Measurements from ENCODE around the gene NAA80. TPM values are rescaled to one million over a fixed set of nuclear protein-coding genes. Genes with fewer than 3 reads are reported as not detected.
A peak's percentile ranks its signal among the peaks of the same experiment; 100 is the strongest.
"Not testable (repeated sequence)": the region's sequence is repeated elsewhere in the genome, so short reads cannot be mapped to it uniquely, and the experiment has no call there.

Gene NAA80
- total and polyA plus RNA-seq, 5 experiments from 2014 or later, result 10.8 to 36.8 (median 18.7) TPM

DNA sequence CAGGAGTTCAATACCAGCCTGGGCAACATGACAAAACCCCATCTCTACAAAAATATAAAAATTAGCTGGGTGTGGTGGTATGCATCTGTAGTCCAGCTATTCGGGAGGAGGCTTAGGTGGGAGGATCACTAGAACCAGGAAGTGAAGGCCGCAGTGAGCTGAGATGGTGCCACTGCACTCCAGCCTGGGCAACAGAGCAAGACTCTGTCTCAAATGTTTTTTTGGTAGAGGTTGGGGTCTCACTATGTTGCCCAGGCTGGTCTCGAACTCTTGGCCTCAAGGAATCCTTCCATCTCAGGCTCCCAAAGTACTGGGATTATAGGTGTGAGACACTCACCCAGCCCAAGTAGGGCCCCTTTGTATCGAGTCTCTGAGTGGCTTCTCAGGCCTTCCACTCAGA, 5.1 kb downstream of the NAA80 start:
- Mint-ChIP-seq H3K4me1 (peaks cover 22 to 42% (median 33%) of the 10 kb centered on the region in 4 donors), H3K4me3 (peak overlapping the region in 1 of 10 donors; percentile 42), H3K27ac (peak overlapping the region in 1 of 10 donors; percentile 21), H3K9me3 (no peaks in the 10 kb centered on the region), H3K27me3 (no peaks in the 10 kb centered on the region), H3K36me3 (peaks cover 0 to 10% (median 0%) of the 10 kb centered on the region in 3 donors)
- no peak for DNase-seq
- POLR2A ChIA-PET, result interaction anchor here (3.8 kb wide), 1 partner anchor 43 kb away, joined by 26 read pairs; no protein-coding TSS in a partner anchor
- no peak for ATAC-seq

DNA sequence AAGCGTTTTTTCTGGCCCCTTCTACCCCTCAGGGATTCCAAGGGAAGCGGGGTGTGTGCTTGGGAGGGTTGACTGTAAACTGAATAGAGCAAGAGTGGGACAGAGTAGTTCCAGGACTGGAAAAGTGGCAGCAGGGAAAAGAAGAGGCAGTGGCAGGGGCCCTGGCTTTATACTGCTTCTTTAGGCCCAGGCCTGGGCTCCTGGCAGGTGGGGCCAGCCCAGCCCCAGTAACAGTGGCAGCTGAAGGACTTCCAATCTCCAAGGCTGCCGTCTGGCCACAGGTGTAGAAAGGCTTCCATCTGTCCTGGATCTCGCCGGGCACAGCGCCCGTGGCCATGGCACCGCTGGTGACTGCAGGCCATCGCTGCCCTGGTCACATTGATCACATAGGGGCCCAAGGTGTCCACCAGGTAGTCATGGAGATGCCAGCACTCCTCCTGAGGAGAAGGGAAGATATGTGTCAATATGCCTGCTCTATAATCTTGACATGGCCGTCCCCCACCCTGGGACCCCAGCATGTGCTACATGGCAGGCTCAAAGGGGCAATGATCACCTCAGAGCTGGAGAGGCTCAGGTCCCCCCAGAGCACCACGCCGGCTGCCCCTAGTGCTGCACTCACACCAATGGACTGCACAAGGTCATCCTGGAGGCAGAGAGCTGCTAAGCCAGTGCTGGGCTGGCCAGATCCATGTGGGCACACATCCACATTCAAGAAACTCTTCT, 6.0 kb downstream of the NAA80 start:
- no peak for DNase-seq

DNA sequence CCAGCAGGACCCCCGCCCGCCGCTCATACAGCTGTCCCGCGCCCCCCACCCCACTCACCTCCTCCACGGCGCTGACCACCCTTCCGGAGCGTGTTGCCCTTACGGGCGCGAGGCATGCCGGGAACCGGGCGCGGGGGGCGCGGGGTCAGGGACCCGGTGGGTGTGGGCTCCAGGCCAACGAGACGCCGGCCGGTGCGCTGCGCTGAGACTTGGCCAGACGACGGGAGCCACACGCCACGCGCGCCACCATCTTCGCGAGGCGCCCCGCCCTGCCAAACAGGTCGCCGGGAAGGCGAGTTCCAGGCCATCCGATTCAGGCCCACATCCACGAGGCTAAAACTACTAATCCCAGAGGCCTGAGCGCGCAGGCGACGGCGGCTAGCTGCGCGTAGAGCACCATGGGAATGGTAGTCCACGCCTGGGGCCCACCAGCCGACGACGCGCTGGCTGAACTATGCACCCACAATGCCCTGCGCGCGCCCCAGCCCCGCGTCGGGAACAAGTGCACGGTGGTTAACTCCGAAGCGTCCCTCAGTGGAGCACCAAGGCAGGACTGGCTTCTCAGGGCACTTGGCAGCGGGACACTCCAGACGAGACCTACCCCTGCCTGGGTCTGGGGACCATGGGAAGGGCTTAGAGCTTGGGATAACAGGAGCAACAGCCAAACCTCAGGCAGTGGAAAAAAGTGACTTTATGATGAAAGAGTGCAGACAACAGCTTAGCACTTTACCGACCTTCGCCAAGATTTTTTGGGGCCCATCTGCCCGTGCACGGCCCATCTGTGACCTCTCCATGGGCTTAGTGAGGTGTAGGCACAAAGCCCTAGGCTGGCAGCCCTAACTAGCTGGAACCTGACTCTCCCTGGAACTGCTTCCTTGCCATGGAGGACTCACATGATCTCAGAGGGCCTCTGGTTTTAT, 6.8 kb downstream of the NAA80 start, which contains the start of gene IFRD2:
IFRD2 (minus strand) TSS at position 271 of the 920 bp plus-strand sequence; CDS start at position 116, 155 bp downstream.
- peaks cover 0 to 25% (median 0%) of the 10 kb centered on the region in 3 donors for H3K36me3 Mint-ChIP-seq
- no peaks in the 10 kb centered on the region for H3K9me3 Mint-ChIP-seq
- H3K27ac Mint-ChIP-seq, result peak within 1 kb of the TSS; percentile 93 to 99 (median 98)
- peaks cover 16 to 31% (median 18%) of the 10 kb centered on the region in 4 donors for H3K4me1 Mint-ChIP-seq
- no peaks in the 10 kb centered on the region for H3K27me3 Mint-ChIP-seq
- POLR2A ChIA-PET, result interaction anchor here (0.8 to 3.8 kb wide), 20 partner anchors 11 to 1763 kb away, joined by 3 to 26 read pairs (median 6); partner anchors contain the start of genes CYB561D2, GNAI2, HYAL1 and HYAL2
- DNase-seq (peak; percentile 87 to 97 (median 94)), ATAC-seq (peak; percentile 98 to 99)
- H3K4me3 Mint-ChIP-seq, result peak within 1 kb of the TSS; percentile 82 to 95 (median 90)

More for the DNA sequence above, 6.0 kb downstream of the NAA80 start:
- Mint-ChIP-seq H3K9me3 (no peaks in the 10 kb centered on the region), H3K4me1 (peaks cover 19 to 39% (median 27%) of the 10 kb centered on the region in 4 donors), H3K27me3 (no peaks in the 10 kb centered on the region), H3K4me3 (peak overlapping the region in 9 of 10 donors; percentile 82 to 95 (median 91)), H3K36me3 (peaks cover 0 to 18% (median 0%) of the 10 kb centered on the region in 3 donors), H3K27ac (peak overlapping the region; percentile 43 to 99 (median 98))
- ATAC-seq, result no peak
- POLR2A ChIA-PET, result interaction anchor here (0.6 to 3.8 kb wide), 11 partner anchors 10 to 1092 kb away, joined by 3 to 26 read pairs (median 8); partner anchors contain the start of genes CYB561D2, HYAL1, HYAL2 and MANF

DNA sequence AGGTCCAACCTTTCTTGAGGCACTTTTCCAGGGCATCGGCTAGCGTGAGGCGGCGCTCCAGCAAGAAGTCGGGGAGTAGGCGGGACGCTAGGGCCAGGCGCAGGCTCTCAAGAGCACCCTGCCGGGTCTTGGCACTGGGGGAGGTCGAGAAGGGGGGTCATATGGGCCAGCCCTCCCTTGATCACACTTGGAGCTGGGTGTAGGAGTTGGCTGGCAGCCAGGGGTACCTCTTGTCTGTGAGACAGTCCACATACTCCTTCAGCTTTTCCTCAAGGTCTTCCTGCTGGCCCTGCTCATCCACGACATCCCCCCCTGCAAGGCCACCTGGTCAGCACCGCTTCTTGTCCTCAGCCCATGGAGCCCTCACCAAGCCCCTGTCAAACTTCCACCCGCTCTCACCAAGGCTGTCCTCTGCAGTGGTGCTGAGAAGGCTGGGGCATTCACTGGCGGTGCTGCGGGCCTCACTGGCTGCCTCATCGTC, 9.0 kb downstream of the NAA80 start:
- Mint-ChIP-seq H3K9me3 (no peaks in the 10 kb centered on the region), H3K4me1 (peaks cover 12 to 27% (median 18%) of the 10 kb centered on the region in 4 donors), H3K27me3 (no peaks in the 10 kb centered on the region), H3K36me3 (peaks cover 0 to 22% (median 0%) of the 10 kb centered on the region in 3 donors), H3K27ac (peak overlapping the region in 2 of 10 donors; percentile 5 to 43), H3K4me3 (peak overlapping the region in 5 of 10 donors; percentile 8 to 68 (median 27))
- DNase-seq (peak in 1 of 10 donors; percentile 15), ATAC-seq (no peak)
- POLR2A ChIA-PET, result interaction anchor here (1.0 to 1.3 kb wide), 2 partner anchors 9 to 47 kb away, joined by 3 to 4 read pairs; no protein-coding TSS in a partner anchor

DNA sequence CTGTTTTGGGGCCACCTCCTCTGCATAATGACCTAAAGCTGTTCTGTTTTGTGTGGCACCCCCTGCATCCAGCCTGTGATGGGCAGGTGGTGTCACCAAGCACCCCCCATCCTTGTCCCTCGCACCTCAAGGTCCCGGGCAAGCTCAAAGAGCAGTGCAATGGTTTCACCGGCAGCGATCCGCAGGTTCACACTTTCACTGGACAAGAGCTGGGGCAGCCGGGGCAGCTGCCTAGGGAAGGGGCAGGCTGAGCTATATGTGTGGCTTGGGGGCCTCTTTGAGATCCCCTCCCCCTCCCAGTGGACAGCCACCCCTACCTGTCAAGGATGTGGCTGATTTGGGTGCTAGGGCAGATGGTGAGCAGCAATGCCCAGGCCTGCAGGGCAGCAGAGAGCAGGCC, 10.1 kb downstream of the NAA80 start:
- peak overlapping the region in 4 of 10 donors; percentile 10 to 67 (median 16) for H3K4me3 Mint-ChIP-seq
- H3K27ac Mint-ChIP-seq, result peak overlapping the region in 2 of 10 donors; percentile 29 to 49
- no peaks in the 10 kb centered on the region for H3K9me3 Mint-ChIP-seq
- no peak for DNase-seq
- peaks cover 0 to 22% (median 0%) of the 10 kb centered on the region in 3 donors for H3K36me3 Mint-ChIP-seq
- peaks cover 12 to 27% (median 18%) of the 10 kb centered on the region in 4 donors for H3K4me1 Mint-ChIP-seq
- no peaks in the 10 kb centered on the region for H3K27me3 Mint-ChIP-seq
- ATAC-seq, result no peak
- POLR2A ChIA-PET, result interaction anchor here (1.0 to 1.7 kb wide), 3 partner anchors 10 to 95 kb away, joined by 3 to 9 read pairs (median 3); partner anchors contain the start of genes HYAL3 and NAA80

DNA sequence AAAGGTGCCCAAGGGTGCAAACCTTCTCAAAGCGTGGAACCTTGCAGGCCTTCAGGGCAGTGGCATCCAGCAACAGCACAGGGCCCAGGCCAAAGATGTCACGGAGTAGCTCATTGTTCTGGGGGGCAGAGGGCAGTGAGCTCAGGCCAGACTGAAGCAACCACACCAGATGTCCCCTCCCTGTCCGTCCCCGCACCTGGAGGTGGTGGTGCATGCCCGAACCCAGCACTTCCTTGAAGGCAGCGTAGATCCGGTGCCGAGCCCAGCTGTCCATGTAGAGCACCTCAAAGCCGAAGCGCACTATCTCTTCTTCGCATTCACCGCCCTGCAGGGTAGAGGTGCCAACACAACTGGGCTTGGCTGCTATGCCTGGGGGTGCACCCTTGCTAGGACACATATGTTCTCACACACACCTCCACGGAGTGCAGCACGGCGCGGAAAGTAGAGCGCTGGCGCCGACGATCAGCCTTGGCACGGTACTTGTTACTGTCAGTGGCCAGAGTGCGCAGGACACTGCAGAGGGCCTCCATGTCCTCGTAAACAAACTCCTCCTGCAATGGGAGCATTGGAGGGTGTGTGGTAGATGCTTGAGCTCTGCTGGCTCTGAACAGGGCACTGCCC, 10.7 kb downstream of the NAA80 start:
- Mint-ChIP-seq H3K27me3 (no peaks in the 10 kb centered on the region), H3K4me1 (peaks cover 12 to 27% (median 18%) of the 10 kb centered on the region in 4 donors), H3K27ac (peak overlapping the region in 2 of 10 donors; percentile 3 to 40), H3K9me3 (no peaks in the 10 kb centered on the region), H3K4me3 (peak overlapping the region in 1 of 10 donors; percentile 10), H3K36me3 (peaks cover 0 to 22% (median 0%) of the 10 kb centered on the region in 3 donors)
- ATAC-seq, result no peak
- POLR2A ChIA-PET, result interaction anchor here (1.7 kb wide), 1 partner anchor 10 kb away, joined by 9 read pairs; the partner anchor contains the start of genes HYAL3 and NAA80
- peak in 1 of 10 donors; percentile 15 for DNase-seq

DNA sequence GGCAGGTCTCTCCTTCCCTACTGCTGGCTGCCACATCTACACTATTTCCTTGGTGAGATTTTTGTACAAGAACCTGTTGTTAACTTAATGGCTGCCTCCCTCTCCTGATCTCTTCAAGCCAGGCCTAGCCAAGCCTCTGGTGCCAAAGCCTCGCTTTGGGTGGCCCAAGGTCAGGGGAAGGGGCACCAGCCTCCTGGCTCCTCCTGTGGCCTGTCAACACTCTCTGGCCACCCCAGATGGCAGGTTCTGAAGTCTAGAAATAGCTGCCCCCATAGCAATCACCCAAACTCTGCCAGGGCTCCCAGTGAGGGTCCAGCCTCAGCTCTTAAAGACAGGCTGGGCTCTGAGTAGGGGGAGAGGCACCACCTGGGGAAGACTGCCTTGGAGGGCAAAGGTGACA, 11.9 kb downstream of the NAA80 start:
- Mint-ChIP-seq H3K36me3 (peaks cover 0 to 22% (median 0%) of the 10 kb centered on the region in 3 donors), H3K27ac (peak overlapping the region in 1 of 10 donors; percentile 50), H3K9me3 (no peaks in the 10 kb centered on the region), H3K27me3 (no peaks in the 10 kb centered on the region), H3K4me3 (no peak overlapping the region), H3K4me1 (peaks cover 5 to 16% (median 9%) of the 10 kb centered on the region in 4 donors)
- DNase-seq, result no peak
- no peak for ATAC-seq
- POLR2A ChIA-PET, result interaction anchor here (0.7 to 0.9 kb wide), 2 partner anchors 12 to 41 kb away, joined by 3 to 4 read pairs; partner anchors contain the start of gene TUSC2

DNA sequence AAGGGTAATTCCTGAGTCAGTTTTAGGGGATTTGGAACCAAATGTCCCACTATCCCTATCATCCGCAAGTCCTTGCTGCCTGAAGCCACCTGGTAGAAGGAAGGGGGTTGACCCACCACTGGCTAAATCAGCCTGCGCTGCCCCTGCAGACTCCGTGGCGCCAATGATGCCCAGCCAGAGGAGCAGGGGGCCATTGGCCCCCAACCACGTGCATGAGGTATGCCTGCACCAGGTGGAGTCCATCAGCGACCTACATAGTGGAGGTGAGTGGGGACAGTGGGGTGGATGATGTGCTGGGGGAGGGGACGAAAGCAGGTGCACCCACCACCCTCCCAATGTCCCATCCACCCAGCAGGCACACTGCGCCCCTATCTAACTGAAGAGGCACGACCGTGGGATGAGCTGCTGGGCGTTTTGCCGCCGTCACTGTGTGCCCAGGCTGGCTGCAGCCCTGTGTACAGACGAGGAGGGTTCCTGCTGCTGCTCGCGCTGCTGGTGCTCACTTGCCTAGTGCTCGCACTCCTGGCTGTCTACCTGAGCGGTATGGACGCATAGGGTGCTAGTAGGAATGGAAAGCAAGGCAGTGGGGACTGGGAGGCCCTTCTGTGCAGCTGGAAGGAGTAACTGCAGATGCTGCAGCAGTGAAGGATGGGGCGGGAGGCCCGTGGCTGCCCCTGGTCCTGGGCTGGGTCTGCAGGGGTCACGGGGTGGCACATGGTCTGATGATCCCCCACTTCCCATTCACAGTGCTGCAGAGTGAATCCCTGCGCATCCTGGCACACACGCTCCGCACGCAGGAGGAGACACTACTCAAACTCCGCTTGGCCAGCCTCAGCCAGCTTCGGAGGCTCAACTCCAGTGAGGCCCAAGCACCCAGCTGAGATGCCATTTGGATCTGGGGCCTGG, 12.6 kb downstream of the NAA80 start:
- H3K36me3 Mint-ChIP-seq, result peaks cover 0 to 22% (median 0%) of the 10 kb centered on the region in 3 donors
- peak in 1 of 10 donors; percentile 15 for DNase-seq
- H3K9me3 Mint-ChIP-seq, result no peaks in the 10 kb centered on the region
- no peaks in the 10 kb centered on the region for H3K27me3 Mint-ChIP-seq
- POLR2A ChIA-PET, result no interaction called here
- peaks cover 5 to 15% (median 6%) of the 10 kb centered on the region in 4 donors for H3K4me1 Mint-ChIP-seq
- H3K27ac Mint-ChIP-seq, result no peak overlapping the region
- no peak overlapping the region for H3K4me3 Mint-ChIP-seq
- no peak for ATAC-seq

DNA sequence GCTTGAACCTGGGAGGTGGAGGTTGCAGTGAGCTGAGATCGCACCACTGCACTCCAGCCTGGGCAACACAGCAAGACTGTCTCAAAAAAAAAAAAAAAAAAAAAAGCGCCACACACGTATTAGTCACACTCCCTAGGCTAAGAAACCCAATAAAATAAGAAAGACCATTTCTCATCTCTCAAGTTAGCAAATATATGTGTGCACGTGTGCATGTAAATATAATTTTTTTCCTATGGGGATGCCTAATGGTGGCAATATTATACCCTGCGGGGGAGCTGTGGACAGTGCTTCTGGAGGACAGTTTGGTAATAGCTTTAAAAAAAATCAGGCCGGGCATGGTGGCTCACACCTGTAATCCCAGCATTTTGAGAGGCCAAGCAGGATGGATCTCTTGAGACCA, 15.1 kb downstream of the NAA80 start:
- H3K36me3 Mint-ChIP-seq, result peaks cover 0 to 18% (median 0%) of the 10 kb centered on the region in 3 donors
- not testable (repeated sequence) for H3K4me3 Mint-ChIP-seq, H3K27me3 Mint-ChIP-seq, H3K4me1 Mint-ChIP-seq, H3K9me3 Mint-ChIP-seq, DNase-seq, ATAC-seq, H3K27ac Mint-ChIP-seq
- POLR2A ChIA-PET, result interaction anchor here (0.6 to 1.2 kb wide), 3 partner anchors 38 to 100 kb away, joined by 3 read pairs; no protein-coding TSS in a partner anchor

DNA sequence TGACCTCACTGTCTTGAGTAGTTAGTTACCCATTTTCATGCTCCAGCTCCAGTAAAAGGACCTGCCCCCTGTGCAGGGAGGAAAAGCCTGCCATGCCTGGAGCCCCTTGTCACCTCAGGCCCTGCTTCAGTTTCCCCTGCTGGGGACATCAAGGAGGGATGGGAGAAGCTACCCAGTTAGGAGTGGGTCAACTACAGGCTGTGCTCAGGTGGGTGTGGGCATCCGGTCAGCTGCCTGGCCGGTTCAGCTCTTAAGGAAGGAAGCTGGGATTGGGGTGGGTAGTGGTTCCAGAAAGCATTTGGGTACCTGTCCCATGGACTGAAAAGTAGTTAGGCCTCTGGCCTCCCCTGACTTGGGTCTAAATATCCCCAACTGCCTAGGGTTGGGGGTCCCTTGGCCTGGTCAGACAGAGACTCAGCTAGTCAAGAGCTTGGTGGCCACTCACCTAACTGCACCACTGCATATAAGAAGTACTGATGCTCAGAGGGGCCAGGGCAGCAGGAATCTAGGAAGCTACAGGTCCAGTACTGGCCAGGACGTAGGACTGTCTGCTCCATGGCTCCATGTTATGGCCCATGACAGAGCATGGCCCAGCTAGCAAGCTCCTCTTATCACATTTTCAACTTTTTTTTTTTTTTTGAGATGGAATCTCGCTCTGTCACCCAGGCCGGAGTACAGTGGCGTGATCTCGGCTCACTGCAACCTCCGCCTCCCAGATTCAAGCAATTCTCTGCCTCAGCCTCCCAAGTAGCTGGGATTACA, 19.8 kb downstream of the NAA80 start:
- H3K27ac Mint-ChIP-seq, result no peak overlapping the region
- POLR2A ChIA-PET, result interaction anchor here (0.7 to 1.2 kb wide), 3 partner anchors 13 to 29 kb away, joined by 3 to 8 read pairs (median 3); partner anchors contain the start of gene IFRD2
- H3K4me1 Mint-ChIP-seq, result peaks cover 10 to 17% (median 13%) of the 10 kb centered on the region in 4 donors
- ATAC-seq (no peak), DNase-seq (no peak)
- H3K9me3 Mint-ChIP-seq, result no peaks in the 10 kb centered on the region
- H3K4me3 Mint-ChIP-seq, result no peak overlapping the region
- no peaks in the 10 kb centered on the region for H3K36me3 Mint-ChIP-seq
- peaks cover 6 to 29% (median 12%) of the 10 kb centered on the region in 5 donors for H3K27me3 Mint-ChIP-seq

All from naive thymus-derived CD8-positive, alpha-beta T cell (primary cell).